ENCODE measurements around the gene DUSP2. TPM values are rescaled to one million over a fixed set of nuclear protein-coding genes. Genes with fewer than 3 reads are reported as not detected.

The DUSP2 gene
- total and polyA plus RNA-seq, 9 of the 15 experiments (the other 6 are each of a cell fraction or from before 2014, with no cell fraction given) = 0.04 to 0.18 TPM; not detected in 7

GRCh38 chr2:96143231-96143847 is 1.9 kb downstream of the DUSP2 start:
- no peaks in the 10 kb centered on the region for H3K9me3 ChIP-seq (replicated peaks; ENCODE audit: control insufficient read depth, insufficient read depth, low read depth, low read length)
- H3K36me3 ChIP-seq (ENCODE audit: control insufficient read depth, insufficient read depth, low read length) = no peaks in the 10 kb centered on the region
- H3K4me1 ChIP-seq (replicated peaks in 1 of 2; ENCODE audit: control insufficient read depth in 2 of 2, insufficient read depth in 2 of 2, low read length in 2 of 2) = peaks cover 22 to 35% of the 10 kb centered on the region in 2 experiments
- WGBS (ENCODE audit: insufficient coverage, low coverage, missing lambda C conversion rate) = 23% methylated on average over 10 of the region's 10 CpGs
- H2AFZ ChIP-seq (ENCODE audit: low read depth, low read length) = no peak overlapping the region
- H3K4me2 ChIP-seq (ENCODE audit: insufficient read depth, low read length) = no peak overlapping the region
- FAIRE-seq (no peak), DNase-seq (ENCODE audit: extremely low read depth in 1 of 4, low spot score in 3 of 4) (no peak), ATAC-seq (no peak)
- H3K27ac ChIP-seq (ENCODE audit: extremely low read depth, low read depth, low read length) = no peak overlapping the region
- peaks cover 0 to 12% of the 10 kb centered on the region in 2 experiments; a peak in 2 of 5 replicates for H3K27me3 ChIP-seq (ENCODE audit: control insufficient read depth in 2 of 2, insufficient read depth in 2 of 2, low read length in 2 of 2)
- intact Hi-C loops (cut with micrococcal nuclease) (no loop called here), in situ Hi-C loops (cut with MboI) (no loop called here)
- 0 out of 4 replicates have a peak overlapping the region, but pooled peaks of 1 of the 2 experiments have one; percentile 48 for H3K9ac ChIP-seq (ENCODE audit: insufficient read depth in 1 of 2, low read depth in 2 of 2, low read length in 2 of 2)
- BruUV-seq (replicated peaks) = no TSS peak
- TF ChIP-seq, protein P1, sequence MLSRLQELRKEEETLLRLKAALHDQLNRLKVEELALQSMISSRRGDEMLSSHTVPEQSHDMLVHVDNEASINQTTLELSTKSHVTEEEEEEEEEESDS (CRISPR knock-in tag; IDR thresholded peaks at IDR 0.05) = no peak
- TF ChIP-seq ZNF699 (CRISPR knock-in tag; IDR thresholded peaks at IDR 0.05; ENCODE audit: insufficient replicate concordance) = no peak
- no peak for TF ChIP-seq HLTF (IDR thresholded peaks at IDR 0.05)
- no peak for TF ChIP-seq SMARCE1 (IDR thresholded peaks at IDR 0.05)
- no peak for TF ChIP-seq ZBTB26 (CRISPR knock-in tag; IDR thresholded peaks at IDR 0.05)
- TF ChIP-seq ZC3H11A (IDR thresholded peaks at IDR 0.05; ENCODE audit: low read depth, low read length) = no peak
- no peak for TF ChIP-seq EZH2 (IDR thresholded peaks at IDR 0.05; ENCODE audit: borderline replicate concordance, low read depth, low read length)
- TF ChIP-seq, protein P2, sequence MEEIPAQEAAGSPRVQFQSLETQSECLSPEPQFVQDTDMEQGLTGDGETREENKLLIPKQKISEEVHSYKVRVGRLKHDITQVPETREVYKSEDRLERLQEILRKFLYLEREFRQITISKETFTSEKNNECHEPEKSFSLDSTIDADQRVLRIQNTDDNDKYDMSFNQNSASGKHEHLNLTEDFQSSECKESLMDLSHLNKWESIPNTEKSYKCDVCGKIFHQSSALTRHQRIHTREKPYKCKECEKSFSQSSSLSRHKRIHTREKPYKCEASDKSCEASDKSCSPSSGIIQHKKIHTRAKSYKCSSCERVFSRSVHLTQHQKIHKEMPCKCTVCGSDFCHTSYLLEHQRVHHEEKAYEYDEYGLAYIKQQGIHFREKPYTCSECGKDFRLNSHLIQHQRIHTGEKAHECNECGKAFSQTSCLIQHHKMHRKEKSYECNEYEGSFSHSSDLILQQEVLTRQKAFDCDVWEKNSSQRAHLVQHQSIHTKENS (CRISPR knock-in tag; IDR thresholded peaks at IDR 0.05) = no peak
- TF ChIP-seq FOSL1 (tag; conservative IDR thresholded peaks at IDR 0.05) = no peak
- TF ChIP-seq, protein P3, sequence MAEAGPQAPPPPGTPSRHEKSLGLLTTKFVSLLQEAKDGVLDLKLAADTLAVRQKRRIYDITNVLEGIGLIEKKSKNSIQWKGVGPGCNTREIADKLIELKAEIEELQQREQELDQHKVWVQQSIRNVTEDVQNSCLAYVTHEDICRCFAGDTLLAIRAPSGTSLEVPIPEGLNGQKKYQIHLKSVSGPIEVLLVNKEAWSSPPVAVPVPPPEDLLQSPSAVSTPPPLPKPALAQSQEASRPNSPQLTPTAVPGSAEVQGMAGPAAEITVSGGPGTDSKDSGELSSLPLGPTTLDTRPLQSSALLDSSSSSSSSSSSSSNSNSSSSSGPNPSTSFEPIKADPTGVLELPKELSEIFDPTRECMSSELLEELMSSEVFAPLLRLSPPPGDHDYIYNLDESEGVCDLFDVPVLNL (CRISPR knock-in tag; IDR thresholded peaks at IDR 0.05; ENCODE audit: low read depth) = no peak
- no peak for TF ChIP-seq SMAD4 (CRISPR knock-in tag; conservative IDR thresholded peaks at IDR 0.05)
- TF ChIP-seq, protein P4, sequence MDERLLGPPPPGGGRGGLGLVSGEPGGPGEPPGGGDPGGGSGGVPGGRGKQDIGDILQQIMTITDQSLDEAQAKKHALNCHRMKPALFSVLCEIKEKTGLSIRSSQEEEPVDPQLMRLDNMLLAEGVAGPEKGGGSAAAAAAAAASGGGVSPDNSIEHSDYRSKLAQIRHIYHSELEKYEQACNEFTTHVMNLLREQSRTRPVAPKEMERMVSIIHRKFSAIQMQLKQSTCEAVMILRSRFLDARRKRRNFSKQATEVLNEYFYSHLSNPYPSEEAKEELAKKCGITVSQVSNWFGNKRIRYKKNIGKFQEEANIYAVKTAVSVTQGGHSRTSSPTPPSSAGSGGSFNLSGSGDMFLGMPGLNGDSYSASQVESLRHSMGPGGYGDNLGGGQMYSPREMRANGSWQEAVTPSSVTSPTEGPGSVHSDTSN (CRISPR knock-in tag; IDR thresholded peaks at IDR 0.05; ENCODE audit: low read depth) = no peak
- TF ChIP-seq, protein P4 (tag; conservative IDR thresholded peaks at IDR 0.05; ENCODE audit: low read depth) = no peak
- H3K4me3 ChIP-seq = no peak overlapping the region
- H3K9me1 ChIP-seq (ENCODE audit: control insufficient read depth, insufficient read depth, low read length) = no peaks in the 10 kb centered on the region
- POLR2A ChIA-PET = no interaction called here
- H3K79me2 ChIP-seq (ENCODE audit: control insufficient read depth, insufficient read depth, low read length) = no peaks in the 10 kb centered on the region
- H4K20me1 ChIP-seq (replicated peaks; ENCODE audit: control insufficient read depth, insufficient read depth, low read length) = no peaks in the 10 kb centered on the region
- CTCF ChIA-PET (ENCODE audit: low intra/inter-chr PET ratio) = no interaction called here

Data from K562 (cell line).